ENCODE measurements around the gene TMEM203.

TMEM203 gene

DNA sequence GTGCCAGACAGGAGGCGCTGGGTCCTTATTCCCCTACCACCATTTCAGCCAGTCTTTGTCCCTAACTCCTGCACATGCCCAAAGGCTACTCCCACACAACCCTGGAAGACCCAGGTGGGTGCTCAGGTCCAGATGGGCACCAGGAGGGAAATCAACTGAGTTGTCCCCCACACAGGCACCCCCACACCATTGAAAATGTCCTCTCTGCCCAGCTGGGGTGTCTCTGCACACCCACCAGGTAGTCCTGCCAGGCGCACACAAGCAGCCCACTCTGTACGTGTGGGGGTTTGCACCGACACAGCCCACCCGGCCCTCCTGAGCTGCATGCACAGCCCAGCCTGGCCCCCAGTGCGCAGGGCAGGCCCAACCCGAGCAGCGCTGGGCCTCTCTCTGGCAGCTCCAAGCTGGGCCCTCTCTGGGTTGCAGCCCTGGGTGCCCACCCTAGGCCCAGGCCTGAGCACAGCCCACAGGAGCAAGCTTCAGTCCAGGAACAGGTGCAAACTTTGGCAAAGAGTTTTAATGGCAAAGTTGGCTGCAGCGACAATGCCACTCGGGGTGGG, 14.4 kb upstream of the TMEM203 start:
- in situ Hi-C loops (cut with MboI; ENCODE audit: low sequenced_read_pairs): no loop called here

DNA sequence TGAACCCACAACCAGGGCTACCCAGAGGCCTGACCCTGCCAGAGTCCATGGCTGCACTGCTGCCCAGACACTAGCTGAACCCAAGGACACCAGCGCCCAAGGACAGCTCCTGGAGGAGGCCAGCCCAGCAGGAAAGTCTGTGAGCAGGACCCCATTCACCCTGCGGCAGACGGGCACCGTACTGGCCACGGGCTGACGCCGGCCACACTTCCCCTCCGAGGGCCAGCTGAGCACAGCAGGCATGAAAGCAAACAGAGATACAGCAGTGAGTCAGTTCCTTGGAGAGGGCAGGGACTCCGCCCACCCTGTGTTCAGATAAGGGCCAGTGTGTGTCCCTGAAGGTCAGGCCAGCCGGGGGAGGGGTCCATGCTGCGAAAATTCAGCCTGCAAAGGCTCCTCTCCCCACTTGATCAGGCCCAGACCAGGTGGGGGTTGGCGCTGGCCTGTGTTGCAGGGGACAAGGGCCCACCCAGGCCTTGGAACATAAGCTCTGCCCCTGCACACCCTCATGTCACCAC, 13.4 kb upstream of the TMEM203 start:
- in situ Hi-C loops (cut with MboI; ENCODE audit: low sequenced_read_pairs): no loop called here

DNA sequence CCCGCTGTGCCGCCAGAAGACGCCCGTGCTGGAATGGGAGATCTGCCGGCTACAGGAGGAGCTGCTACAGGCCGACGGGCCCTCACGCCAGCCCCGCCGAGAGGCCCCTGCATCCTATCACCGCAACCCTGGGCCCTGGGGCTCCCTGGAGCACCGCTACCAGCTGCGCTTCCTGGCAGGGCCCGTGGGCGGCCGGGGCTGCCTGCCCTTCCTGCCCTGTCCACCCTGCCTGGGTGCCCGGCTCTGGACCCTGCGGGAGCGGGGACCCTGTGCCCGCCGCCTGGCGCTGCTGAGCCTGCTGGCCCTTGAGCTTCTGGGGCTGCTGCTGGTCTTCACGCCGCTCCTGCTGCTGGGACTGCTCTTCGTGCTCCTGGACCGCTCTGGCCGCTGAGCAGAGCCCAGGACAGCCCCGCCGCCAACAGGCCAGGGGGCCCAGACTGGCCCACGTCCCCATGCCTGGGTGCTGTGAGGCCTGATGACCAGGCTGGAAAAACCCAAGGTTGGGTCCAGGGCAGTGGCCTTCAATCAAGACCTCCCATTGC, 12.8 kb upstream of the TMEM203 start:
- in situ Hi-C loops (cut with MboI; ENCODE audit: low sequenced_read_pairs): no loop called here

DNA sequence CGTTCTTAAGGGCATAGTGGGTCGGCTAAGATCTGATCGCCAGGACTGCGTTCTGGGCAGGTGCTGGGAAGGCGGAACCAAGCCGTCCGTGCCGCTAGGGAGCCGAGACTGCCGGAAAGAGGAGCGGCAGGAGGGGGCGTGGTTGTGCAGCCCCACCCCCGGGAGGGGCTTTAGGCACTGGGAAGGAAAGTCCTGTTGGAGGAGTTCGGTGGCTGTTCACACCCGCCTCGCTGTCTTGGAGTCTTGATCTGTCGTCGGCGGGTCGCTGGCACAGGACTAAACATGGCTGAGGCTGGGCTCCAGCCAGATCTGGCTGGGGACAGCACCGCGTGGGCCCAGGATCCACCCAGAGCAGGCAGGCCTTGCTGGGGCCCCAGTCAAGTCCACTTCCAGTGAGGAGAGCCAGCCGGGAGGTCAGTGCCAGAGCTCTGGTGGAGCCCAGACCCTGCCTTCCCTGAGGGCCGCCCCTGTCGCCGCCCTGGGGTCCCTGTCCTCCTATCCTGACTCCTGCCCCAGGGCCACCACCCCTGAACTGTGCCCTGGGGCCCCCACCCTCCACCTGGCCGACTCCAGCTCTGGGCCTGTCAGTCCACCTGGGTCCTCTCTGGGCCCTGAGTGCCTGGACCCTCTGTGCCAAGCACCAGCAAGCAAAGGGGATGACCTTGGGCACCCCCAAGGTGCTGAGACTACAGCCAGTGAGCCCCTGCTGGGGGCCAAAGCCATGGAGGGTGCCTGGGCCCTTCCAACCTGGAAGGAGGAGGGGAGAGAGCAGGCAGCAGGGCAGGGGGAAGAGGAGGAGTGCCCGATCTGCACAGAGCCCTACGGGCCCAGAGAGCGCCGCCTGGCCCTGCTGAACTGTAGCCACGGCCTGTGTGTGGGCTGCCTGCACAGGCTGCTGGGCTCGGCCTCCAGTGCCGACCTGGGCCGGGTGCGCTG, 12.1 kb upstream of the TMEM203 start:
- in situ Hi-C loops (cut with MboI; ENCODE audit: low sequenced_read_pairs): no loop called here

DNA sequence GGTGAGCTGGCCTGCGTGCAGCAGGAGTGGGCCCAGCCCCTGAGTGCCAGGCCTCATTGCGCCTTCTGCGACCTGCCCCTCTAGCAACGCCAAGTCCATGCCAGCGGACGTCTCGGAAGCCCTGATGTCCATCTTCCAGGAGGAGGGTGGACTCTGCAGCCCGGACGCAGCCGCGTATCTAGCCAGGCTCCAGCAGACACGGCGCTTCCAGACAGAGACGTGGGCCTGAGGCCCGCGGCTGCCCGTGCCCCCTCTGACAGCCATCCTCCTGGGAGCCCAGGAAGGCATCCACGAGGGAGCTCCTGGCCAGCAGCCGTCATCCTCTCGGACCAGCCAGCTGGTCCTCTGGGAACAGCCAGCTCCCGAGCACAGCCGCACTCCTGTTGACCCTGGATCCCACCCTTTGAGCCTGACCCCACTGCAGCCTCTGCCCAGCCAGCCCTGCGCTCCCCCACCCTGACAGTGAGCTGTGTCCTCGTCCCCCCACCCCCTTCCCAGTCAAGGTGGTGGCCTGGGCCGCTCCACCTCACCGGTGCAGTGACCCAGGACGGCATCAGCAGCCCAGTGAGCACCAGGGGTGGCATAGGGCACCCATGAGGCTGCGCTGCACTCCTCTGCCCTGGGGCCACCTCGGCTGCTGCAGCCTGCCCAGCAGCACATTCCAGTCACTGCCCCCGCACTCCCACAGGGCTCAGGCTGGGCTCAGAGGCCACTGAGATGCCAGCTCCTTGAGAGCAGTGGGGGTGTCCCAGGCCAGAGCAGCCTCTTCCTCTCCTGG, 10.9 kb upstream of the TMEM203 start:
- in situ Hi-C loops (cut with MboI; ENCODE audit: low sequenced_read_pairs): no loop called here

DNA sequence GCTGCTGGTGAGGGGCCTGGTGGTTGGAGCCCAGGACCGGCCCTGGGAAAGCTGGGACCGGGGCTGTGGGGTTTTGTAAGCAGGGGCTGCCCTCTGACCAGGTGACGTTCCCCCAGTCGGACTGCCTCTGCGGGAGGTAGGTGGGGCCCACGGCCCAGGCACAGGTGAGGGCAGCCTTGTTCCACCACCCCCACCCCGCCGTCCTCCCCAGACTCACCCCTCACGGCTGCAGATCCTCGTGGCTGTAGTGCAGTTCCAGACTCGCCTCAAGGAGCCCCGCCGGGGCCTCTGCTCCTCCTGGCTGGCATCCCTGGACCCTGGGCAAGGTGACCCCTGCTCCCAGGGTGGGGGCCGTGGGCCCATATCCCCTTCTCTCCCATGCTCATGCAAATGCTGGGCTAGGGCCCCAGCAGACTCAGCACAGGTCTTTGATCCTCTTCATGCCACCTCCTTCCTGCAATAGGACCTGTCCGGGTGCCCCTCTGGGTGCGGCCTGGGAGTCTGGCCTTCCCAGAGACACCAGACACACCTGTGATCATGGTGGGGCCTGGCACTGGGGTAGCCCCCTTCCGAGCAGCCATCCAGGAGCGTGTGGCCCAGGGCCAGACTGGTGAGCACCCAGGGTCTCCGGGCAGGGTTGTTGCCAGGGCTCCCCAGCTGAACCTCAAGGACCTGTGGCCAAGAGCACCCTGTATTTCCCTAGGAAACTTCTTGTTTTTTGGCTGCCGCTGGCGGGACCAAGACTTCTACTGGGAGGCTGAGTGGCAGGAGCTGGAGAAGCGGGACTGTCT, 9.9 kb upstream of the TMEM203 start:
- in situ Hi-C loops (cut with MboI; ENCODE audit: low sequenced_read_pairs): no loop called here

DNA sequence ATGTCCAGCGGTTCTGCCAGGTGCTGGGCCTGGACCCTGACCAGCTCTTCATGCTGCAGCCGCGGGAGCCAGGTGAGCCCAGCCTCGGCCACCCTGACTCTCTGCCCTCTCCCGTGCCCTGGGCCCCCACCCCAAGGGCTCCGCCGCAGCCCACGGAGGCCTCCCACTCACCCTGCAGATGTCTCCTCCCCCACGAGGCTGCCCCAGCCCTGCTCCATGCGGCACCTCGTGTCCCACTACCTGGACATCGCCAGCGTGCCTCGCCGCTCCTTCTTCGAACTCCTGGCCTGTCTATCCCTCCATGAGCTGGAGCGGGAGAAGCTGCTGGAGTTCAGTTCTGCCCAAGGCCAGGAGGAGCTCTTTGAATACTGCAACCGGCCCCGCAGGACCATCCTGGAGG, 9.2 kb upstream of the TMEM203 start:
- in situ Hi-C loops (cut with MboI; ENCODE audit: low sequenced_read_pairs): no loop called here

DNA sequence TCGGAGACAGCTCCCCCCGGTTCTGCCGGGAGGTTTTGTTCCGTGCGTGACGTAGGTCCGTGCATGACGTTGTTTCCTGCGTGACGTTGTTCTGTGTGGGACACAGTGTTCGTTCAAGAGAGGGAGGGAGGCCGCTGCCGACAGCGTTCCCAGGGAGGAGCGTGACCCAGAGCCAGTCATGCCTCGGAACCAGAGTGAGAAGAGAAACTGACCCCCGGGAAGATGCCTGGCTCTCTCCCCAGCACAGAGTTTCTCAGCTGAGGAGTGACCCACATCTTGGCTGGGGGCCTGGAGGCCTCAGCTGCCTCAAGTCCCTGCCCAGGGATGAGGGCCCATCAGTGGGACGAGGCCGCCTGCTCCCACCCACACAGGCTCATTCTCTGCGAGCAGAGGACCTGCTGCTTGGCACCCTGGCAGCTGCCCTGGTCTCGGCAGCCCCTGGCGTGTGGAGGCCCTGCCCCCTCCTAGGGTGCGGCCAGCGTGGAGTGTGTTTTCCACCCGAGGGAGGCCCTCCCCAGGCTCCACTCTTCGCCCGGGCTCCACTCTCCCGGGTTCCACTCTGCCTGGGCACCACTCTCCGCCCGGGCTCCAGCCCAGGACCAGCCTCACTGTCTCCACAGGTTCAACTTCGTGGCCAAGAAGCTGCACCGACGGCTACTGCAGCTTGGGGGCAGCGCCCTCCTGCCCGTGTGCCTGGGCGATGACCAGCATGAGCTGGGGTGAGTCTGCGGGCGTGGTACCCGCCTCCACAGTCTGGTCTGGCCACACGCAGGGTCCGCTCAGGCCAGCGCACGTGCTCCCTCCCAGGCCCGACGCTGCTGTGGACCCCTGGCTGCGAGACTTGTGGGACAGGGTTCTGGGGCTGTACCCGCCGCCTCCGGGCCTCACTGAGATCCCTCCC, 8.0 kb upstream of the TMEM203 start:
- in situ Hi-C loops (cut with MboI; ENCODE audit: low sequenced_read_pairs): no loop called here

DNA sequence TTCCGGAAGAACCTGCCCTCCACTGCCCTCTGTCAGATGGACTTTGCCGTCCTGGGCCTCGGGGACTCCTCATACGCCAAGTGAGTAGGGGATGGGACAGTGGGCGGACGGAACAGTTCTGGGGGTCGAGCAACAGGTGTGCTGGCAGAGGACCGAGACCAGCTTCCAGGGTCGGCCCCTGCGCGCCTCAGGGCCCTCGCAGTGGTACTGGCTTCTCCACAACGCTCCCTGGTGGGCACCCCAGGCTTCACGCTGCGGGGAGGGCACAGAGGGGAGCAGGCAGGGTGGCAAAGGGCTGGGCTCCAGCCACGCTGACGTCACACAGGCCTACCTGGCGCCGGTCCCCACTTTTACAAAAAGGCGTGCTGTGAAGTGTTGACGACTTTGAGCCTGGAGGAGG, 7.1 kb upstream of the TMEM203 start:
- in situ Hi-C loops (cut with MboI; ENCODE audit: low sequenced_read_pairs): no loop called here

DNA sequence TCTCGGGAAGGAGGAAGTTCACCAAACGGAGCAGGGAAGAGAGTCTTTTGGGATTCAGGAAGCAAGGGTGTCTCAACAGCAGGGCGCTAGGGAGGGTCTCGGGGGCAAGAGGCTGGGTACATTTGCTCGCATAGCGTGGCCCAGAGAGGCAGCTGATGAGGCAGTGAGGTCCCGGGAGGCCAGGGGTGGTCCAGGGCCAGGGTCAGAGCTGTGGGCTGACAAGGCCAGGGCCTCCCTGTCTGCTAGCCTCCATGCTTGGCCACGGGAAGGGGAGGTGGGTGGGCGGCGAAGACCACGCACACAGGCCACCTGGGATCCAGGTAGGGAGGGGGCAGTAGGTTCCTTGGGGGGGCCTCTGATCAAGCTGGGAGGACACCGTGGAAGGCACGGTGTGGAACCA, 6.1 kb upstream of the TMEM203 start:
- in situ Hi-C loops (cut with MboI; ENCODE audit: low sequenced_read_pairs): no loop called here

DNA sequence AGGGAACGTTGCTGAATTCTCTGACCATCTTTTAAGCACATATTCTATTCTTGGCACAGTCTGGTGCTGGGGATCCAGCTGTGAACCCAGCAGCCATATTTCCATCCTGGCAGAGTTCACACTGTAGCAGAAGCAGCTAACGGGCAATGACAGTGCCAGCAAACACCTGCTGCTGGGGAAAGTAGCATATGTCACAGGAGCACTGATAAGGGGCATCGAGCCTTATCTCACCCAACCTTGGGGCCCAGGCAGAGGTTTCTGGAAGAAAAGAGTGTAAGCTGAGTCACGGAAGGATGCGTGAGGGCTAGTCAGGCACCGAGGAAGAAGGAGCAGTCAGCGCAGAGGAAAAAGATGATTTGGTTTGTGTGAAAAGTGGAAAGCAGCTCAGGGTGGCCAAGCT, 1.2 kb upstream of the TMEM203 start:
- in situ Hi-C loops (cut with MboI; ENCODE audit: low sequenced_read_pairs): no loop called here

DNA sequence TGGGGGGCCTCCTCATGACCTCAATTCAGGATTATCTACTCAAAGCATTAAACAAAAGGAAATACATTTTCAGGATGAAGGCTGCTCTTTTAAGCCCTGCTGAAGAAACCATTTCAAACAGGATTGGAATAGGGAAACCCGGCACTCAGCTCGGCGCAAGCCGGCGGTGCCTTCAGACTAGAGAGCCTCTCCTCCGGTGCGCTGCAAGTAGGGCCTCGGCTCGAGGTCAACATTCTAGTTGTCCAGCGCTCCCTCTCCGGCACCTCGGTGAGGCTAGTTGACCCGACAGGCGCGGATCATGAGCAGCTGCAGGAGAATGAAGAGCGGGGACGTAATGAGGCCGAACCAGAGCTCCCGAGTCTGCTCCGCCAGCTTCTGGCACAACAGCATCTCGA, 720 bp downstream of the TMEM203 start:
- in situ Hi-C loops (cut with MboI; ENCODE audit: low sequenced_read_pairs): no loop called here

DNA sequence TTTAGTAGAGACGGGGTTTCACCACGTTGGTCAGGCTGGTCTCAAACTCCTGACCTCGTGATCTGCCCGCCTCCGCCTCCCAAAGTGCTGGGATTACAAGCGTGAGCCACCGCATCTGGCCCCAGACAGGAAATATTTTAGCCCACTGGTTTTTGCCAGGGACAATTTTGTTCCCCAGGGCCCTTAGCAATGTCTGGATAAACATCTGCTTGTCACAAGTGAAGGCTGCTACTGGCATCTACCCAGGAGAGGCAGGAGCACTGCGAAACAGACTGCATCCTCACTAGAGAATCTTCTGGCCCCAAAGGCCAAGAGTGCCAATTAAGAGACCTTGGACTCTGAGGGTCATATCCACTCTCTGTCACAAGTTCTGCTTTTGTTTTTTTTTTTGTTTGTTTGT, 2.5 kb downstream of the TMEM203 start:
- in situ Hi-C loops (cut with MboI; ENCODE audit: low sequenced_read_pairs): no loop called here

DNA sequence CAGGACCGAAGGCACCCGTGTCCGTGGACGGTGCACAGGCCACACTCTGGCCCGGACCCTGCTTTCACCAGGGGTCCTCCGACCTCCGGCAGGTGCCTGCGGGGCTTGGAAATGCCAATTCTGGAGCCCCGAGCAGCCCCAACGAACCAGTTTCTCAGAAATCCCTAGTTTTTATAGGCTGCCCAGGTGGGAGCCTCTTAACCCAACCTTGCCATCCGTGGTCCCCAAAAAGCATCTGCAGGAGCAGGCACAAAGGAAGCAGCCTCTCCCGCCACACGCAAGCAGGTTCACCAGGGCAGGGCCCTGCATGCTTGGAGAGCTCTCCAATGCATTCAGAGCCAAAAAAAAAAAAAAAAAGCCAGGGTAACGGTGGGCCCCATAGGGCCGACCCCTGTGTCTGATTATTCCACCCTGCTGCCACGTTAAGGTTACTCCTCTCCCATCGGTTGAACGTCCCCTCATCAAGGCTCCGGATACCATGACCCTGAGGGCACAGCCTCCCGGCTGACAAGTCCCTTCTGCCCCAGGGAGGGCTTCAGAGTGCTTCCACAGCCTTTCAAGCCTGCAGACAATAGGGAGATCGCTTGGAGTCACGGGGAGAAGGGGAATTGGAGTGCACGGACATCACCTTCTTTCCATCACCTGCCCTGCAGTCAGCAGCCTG, 4.1 kb downstream of the TMEM203 start:
- in situ Hi-C loops (cut with MboI; ENCODE audit: low sequenced_read_pairs): no loop called here

DNA sequence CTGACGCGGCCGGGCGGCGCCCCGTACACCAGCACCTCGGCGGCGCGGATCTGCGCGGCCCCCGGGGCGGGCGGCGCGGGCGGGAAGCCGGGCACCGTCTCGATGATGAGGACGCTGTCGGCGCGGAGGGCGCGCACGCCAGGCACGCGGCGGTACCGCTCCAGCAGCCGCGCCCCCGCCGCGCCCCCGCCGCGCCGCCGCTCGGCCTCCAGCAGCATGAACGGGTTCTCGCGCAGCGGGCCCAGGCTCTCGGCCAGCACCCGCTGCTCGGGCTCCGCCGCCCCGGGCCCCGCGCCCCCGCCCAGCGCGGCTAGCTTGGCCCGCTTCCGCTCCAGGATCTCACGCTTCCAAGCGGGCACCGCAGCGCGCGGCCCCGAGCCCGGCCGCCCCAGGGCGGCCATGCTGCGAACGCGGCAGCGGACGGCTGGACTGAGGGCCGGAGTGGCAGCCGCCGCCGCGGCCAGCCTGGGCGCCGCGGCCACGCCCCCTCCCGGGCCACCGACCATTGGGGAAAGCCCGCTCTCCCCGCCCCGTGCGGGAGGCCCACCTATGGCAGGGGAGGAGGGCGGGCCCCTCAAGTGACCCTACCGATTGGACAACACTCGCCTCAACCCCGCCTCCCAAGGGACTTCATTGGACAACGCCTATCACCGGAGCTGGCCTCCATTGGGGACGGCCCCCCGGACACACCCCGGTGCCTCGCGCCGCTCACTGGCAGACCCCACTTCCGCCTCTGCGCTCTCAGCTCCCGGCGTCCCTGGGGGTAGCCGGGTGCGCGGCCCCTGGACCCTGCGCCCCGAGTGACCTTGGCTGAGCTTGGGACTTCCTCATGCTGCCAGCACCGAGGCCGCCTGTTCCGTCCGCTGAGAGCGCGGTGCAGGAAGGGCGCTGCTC, 4.9 kb downstream of the TMEM203 start, which contains the start of gene TPRN:
Gene TPRN, minus strand, starts transcription at position 431 of the 894 bp plus-strand sequence. Its CDS starts 30 bp downstream, at position 401.
- in situ Hi-C loops (cut with MboI; ENCODE audit: low sequenced_read_pairs): no loop called here

DNA sequence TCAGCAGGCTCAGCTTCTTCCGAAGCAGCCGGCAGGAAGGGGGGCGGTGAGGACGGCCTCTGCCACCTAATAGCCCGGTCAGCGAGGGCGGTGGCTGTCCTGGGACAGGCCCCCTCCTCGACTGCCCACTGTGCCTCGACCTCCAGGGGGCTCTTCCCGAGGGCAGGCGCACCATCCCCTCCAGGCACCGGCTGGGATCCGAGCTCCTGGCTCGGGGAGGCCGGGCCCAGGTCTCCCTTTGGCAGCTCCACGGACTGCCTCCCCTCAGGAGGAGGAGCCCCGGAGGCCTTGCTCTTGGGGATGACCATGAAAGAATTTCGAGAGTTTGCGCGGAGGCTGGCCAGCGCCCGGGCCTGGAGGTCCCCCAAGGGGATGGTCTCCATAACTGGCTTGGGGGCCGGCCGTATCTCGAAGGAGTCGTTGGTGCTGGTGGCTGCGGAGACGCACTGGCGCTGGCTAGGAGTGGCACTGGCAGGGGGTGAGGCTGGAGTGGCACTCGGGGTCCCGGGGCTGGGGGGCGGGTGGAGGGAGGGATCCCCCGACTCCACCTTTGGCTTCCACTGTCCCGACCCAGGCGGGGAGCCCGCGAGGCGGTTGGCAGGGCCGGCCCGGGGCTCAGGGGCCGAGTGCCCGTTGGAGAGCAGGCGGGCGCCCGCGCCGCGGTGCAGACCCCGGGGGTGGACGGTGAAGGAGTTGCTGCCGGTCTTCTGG, 5.9 kb downstream of the TMEM203 start:
- in situ Hi-C loops (cut with MboI; ENCODE audit: low sequenced_read_pairs): no loop called here

DNA sequence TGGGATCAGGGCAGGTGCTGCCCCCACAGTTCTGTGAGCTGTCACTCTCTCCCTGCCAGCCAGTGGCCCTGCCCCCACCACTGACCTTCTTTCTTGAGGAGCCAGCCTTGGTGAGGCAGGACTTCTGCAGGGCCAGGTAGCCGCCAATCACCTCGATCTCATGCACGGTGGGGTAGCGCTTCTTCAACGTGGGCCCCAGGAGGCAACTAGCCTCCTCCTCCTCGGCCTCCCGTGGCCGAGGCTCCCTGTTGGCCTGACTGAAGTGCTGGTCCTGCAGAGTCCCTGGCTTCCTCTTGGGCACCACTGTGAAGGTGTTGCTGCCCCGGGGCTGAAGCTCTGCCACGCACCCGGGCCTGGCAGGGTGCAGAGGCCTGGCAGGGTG, 6.6 kb downstream of the TMEM203 start:
- in situ Hi-C loops (cut with MboI; ENCODE audit: low sequenced_read_pairs): no loop called here

Measured in hTERT RPE-1 (cell line).